SW480 (cell line): ENCODE measurements around the gene AUNIP.
"Not testable (repeated sequence)": the region's sequence is repeated elsewhere in the genome, so short reads cannot be mapped to it uniquely, and the experiment has no call there.

Experiments used
- DNase-seq: peaks from one replicate; pipeline ENCODE4 v3.0.0-alpha.2; 2016; ENCODE audit warnings: low spot score

AUNIP gene

DNA sequence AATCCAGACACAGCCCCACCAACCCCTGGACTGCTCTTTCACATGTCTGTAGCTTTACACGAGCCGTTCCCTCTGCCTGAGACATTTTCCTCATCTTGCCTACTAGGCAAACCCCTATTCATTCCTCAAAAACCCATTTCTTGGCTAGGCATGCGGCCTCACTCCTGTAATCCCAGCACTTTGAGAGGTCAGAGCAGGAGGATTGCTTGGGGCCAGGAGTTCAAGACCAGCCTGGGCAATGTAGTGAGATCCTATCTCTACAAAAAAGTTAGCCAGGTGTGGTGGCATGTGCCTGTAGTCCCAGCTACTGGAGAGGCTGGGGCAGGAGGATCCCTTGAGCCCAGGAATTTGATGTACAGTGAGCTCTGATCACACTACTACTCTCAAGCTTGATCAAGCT lies 5.2 kb upstream of the AUNIP start:
- DNase-seq, result no peak

DNA sequence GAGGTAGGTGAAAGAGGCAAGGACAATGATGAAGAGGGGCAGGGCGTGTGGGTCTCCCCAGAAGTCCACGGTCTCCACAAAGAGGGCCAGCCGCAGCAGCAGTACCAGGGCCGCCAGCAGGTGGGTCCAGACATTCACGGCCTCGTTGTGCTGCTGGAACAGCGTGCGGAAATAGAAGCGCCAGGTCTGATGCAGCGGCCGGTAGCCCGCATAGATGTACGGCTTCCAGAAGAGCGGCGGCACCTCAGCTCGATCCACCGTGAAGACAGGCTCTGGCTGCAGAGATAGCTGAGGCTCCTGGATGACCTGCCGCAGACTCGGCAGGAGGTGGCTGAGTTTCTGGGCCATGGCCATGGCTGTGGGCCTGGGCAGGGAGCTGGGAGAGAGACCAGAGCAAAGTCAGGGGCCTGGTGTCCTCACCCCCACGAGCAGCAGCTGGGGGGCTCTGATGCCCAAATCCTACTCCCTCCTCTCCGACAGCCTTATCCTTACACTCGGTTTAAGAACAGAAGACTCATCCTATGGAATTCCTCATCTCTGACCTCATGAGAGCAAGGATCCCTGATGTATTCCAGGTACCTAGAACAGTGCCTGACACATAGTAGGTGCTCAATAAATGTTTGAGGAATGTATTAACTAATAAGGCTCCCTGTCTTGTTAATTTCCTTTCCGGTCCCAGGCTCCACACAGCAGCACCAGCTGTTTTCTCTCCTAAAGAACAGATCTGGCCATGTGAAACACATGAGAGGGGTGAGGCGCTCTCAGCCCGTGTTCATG lies 4.4 kb upstream of the AUNIP start:
- DNase-seq, result no peak

DNA sequence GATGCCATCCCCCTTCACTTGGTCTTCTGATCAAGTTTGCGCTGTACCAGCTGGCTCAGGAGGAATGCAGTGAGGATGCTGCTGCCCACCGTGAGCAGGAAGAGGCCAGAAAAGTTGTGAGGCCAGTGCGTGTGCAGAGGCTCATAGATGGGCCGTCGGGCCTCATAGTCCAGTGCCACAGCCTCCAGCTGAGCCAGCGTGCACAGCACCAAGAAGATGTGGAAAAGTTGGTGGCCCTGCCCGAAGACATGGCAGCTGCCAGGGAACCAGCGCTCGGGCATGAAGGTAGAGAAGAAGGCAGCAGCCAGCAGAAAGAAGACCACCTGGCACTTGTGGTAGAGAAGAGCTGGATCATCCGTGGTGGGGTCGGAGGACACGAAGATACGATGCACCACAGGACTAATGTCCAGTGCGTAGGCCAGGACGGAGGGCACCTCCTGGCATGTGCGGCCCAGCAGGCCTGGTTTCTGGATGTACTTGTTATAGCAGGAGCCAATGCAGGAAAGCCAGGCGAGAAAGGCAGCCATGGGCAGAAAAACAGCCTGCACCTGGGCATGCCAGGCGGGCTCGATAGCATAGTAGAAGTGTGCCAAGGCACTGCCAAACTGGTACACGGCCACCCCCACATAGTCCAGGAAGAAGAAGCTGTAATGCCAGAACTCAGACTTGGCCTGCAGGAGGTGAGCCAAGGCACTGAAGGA lies 3.7 kb upstream of the AUNIP start:
- DNase-seq, result no peak

DNA sequence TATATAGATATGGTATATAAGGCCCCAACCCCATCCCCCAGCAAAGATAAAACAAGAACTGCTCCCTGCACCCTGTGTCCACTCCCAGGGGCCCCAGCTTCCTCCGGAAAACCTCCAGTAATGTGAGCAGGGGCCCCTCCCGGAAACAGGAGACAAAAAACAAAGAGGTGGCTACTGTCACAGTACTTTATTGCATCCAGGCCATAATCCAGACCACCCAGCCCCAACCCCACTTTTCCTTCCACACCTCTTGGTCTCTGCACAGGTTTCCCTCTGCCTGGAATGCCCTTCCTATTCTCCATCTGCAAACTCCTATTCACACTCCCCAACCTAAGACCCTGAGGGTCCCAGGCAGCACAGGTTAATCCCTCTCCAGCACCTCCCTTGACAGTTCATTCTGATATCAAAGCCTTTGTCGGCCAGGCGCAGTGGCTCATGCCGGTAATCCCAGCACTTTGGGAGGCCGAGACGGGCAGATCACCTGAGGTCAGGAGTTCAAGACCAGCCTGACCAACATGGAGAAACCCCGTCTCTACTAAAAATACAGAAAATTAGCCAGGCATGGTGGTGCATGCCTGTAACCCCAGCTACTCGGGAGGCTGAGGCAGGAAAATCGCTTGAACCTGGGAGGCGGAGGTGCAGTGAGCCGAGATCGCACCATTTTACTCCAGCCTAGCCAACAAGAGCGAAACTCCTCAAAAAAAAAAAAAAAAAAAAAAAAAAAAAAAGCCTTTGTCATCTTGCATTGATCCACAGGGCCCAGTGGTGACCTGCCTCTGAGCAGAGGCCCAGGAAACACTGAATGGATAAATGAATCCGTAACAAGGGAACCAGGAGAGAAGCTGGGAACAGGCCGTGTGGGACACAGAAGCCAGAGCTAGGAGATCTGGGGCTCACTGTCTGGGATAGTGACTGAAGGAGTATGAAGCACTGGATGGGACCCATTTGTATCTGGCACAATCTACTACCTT lies 2.3 kb upstream of the AUNIP start:
- peak; percentile 47 for DNase-seq

DNA sequence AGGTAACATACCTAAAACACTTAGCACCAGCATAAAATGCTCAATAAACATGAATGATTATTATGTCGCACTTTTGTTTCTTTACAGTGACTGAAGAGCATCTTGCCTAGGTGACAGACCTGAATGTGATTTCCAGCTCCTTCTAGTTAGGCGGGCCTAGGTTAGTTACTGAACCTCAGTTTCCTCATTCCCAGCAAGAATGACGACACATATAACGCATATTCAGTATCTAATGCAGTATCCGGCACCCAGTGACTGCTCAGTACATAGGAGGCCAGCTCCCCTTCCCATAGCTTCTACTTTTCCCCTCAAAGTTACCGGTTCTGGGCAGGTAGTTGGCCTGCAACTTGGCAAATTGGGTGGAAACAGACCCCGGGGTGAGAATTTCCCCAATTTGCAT lies 763 bp downstream of the AUNIP start:
- no peak for DNase-seq

DNA sequence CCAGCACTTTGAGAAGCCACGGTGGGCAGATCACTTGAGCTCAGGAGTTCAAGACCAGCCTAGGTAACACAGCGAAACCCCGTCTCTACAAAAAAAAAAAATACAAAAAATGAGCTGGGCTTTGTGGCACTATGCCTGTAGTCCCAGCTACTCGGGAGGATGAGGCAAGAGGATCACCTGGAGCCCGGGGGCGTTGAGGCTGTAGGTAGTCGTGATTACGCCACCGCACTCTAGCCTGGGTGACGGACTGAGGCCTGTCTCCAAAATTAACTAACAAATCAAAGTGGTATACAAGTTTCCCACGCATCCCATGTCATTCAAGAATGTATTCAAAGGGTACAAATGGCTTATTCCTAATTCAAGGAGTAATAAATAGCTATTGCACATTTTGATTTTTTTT lies 2.4 kb downstream of the AUNIP start:
- DNase-seq, result no peak

DNA sequence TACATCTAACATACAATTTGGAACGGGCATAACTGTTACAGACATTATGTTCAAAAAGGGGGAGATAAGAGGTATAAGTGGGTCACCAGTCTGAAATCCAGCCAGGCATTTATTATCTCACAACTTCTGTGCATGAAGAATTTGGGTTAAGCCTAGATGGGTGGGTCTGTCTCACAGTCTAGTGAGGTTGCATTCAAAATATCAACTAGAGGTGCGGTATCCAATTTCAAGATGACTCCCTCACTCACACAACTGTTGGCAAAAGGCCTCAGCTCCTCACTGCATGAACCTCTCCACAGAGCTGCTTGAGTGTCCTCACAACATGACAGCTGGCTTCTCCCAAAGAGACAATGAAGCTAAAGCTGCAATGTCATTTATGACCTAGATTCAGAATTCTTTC lies 4.7 kb downstream of the AUNIP start:
- no peak for DNase-seq

DNA sequence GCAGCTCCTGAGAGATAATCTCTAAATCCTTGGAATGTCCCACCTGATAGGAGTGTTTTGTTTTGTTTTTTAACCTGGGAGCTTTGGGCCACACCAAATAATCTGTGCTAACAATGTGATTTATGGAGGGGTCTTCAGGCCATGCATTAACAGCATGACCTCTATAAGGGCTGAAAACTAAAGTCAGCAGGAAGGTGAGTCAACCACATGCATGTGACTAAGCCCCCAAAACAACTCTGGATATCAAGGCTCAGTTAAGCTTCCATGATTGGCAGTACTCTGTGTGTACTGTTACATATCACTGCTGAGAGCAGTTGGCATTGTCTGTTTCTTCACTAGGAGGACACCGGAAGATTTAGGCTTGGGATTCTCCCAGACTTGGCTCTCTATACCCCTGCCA lies 10.7 kb downstream of the AUNIP start:
- no peak for DNase-seq

DNA sequence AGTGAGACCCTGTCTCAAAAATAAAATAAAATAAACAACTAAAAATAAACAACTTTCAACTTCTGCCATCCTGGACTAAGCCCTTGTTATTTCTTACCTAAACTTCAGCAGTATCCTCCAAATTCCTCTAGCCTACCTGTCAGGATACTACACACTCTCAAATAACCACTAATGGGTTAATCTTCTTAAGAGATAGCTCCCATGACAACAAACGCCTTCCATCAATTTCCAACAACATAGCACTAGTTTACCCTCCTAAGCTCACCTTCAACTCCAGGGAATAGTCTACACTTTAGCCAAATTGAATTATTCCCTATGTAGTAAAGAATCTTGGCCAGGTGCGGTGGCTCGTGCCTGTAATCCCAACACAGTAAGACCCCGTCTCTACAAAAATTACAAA lies 11.3 kb downstream of the AUNIP start:
- no peak for DNase-seq

DNA sequence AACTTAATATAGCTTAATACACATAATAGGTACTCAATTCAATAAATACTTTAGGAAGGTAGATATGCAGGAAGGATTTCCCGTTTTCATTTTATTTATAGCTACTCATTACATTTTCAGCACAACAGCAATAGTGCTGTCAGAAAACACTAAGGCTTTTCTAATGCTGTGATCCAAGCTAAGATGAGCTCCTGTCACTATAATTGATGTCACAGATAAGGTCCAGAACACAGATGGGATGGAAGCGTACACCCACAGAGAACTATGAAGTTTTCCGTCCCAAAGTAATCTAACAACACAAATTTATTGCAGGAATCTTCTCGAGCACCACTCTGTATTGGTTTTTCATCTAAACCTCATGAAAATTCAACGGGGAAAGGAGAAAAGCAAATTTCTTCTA lies 13.6 kb downstream of the AUNIP start:
- DNase-seq, result no peak

DNA sequence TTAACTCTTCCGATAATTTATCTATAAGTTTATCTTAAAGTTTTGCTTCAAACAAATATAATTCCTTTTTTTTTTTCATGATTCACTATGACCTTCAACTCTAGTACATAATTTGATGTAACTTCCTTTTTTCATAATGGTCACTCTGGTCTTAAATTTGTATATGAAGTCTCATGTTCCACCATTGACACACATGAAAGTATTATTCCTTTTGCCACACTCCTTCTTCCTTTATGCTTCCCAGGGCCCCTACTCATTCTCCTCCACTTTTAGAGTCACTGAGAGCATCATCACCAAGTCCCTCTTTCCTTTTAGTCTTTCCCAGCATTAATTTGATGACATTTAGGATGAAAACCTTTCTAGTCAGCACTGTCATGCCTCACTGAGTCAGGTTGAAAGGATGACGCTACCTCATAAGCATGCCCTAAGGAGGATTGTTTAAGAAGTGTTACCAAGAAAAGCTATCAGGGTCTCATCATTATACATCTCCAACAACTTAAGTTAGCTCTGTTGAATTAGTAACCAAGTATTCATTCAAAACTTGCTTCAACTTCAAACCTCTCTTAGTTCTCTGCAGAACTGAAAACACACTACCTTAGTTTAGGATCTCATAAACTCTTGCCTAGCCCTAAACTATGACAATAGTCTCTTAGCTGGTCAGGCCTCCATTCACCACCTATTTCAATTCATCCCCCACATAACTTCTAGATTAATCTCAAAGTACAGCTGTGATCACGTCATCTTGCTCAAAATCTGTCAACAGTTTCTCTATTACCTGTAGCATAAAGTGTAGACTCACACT lies 14.5 kb downstream of the AUNIP start:
- DNase-seq, result no peak

DNA sequence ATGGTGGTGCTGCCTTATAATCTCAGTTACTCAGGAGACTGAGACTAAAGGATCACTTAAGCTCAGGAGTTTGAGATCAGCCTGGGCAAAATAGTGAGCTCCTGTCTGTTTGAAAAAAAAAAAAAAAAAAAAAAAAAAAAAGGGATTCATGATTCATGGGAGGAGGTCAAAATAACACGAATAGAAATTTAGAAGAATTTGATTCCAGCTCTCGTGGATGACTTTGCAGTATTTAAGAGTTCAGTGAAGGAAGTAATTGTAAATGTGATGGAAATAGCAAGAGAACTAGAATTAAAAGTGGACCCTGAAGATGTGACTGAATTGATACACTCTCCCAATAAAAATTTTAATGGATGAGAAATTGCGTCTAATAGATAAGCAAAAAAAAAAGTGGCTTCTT lies 15.8 kb downstream of the AUNIP start:
- DNase-seq, result no peak

DNA sequence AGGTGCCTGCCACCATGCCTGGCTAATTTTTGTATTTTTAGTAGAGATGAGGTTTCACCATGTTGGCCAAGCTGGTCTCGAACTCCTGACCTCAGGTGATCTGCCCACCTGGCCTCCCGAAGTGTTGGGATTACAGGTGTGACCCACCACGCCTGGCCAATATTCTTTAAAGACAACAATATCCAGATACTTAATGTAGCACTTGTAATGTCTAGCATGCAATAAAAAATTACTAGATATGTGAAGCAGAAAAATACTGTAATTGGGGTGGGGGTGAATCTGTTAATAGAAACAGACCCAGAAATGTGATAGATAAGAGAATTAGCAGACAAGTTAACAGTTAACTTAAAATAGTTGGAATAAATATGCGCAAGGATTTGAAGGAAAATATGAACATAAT lies 19.4 kb downstream of the AUNIP start:
- not testable (repeated sequence) for DNase-seq

DNA sequence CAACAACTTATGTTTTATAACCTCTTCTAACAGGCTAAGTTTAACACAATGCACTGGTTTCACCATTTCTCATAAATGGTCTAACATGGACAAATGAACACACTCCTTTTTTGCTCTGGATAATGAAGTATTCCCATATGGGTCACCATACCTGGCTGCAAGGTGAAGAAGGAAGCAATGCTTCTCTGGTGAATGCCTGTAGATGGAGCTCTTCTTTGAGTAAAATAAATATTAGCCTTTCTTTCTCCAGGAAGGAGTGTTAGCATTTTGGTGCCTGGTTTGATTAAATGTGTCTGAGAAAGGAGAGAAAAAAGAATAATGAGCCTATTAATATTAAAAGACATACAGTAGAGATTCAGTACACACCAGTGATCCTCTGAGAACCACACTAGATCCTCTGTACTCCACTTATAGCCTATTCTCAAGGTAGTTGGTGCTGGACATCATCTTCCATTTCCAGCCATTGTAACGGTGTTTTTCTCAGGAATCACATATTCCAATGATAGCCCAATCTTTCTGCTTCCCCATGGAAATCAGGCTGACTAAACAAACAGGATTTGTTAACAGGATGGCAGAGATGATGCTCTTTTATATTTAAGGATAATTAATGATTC lies 21.9 kb downstream of the AUNIP start:
- DNase-seq, result peak; percentile 60

DNA sequence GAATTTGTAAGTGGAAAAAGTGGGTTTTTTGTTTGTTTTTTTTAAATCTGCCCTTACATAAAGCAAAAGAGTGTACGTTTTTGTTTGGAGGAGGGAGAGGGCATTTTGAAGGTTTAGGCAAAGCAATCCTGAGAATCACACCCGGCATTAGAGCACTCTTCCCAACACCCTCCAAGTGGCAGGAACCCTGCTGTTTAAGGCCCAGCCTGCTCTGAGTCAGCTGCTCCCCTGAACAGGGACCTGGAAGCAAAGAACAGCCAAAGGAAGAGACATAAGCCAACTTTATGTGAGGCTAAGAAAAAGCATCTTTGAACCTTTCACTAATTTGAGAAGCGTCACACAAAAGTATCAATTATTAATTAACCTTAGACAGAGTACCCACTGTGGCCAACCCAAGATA lies 22.6 kb downstream of the AUNIP start:
- DNase-seq, result no peak

DNA sequence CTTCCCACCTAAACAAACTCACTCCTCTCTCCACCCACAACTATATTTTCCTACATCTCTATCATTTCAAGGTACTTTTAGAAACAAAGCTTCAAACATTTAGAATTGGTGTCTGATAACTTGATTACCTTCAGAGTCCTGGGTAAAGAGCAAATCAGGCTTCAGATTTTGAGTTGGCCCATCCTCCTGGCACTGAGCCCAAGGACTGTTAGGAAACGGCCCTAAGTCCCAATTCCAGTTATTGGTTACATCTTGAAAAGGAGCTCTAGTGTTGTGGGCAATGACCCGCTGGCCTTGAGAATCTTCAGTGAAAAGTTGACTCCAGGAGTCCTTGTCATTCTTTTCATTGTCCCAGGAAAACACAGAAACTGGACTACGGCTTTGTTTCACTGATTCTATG lies 24.4 kb downstream of the AUNIP start:
- no peak for DNase-seq

DNA sequence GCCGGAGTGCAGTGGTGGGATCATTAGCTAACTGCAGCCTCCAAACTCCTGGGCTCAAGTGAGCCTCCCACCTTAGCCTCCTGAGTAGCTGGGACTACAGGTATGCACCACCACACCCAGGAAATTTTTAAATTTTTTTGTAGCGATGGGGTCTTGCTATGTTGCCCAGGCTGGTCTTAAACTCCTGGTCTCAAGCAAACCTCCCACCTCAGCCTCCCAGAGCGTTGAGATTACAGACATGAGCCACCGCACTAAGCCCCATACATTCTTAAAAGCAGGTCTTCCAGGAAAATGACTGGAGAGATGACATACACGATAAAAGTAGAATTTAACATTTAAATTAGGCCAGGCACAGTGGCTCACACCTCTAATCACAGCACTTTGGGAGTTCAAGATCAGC lies 26.1 kb downstream of the AUNIP start:
- DNase-seq, result no peak

DNA sequence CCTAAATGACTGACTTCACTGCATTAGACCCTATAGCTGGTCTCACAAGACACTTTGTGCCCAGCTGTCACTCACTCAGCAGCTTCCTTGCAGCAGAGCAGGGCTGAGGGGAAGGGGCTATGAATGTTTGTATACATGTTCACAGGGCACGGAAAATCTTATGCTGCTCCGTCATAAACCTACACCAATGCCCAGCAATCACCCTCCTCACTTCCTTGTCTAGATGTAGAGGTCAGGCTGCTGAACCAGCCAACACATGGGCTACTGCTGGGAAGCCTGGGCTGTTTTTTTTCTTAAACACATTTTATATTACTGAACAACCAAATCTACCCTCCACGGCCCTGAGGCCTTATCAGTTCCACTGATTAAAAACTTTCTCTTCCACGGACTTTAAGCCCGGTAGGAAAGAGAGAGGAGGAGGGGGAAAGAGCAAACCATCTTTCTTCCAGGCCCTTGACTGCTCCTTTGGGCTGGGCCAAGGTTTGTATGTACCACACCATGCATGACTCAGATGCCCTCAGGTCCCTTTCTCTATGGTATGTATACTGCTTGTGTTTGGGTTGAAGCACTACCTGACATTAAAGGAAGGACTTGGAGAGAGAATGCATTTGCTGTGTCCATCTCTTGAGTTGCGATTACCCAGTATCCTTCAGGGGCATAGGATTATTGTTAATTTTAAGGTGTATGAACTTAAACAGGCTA lies 26.8 kb downstream of the AUNIP start:
- DNase-seq, result no peak

DNA sequence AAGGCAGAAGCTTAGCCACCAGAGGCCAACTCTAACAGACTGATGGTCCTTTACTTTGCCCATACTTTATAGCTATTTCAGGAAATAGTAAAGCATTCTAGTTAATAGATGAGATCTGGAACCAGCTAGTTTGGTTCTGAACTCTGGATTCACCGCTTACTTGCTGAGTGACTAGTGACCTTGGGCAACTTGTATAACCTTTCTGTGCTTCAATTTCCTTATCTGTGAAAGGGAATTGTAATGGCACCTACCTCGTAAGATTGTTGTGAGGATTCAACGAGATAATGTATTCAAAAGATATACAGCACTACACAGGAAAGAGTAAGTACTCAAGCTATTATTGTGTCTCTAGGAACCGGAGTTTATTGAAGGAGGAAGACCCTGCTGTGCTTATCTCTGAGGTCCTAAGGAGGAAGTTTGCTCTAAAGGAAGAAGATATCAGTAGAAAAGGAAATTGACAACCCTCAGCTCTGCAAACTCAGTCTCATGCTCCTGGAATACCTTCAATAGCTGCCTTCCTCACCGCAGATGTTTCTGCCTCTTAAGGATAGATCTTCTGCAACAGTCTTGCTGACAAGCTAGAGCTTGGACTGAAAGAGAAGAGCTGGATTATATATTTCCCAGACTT lies 27.6 kb downstream of the AUNIP start:
- DNase-seq, result no peak

DNA sequence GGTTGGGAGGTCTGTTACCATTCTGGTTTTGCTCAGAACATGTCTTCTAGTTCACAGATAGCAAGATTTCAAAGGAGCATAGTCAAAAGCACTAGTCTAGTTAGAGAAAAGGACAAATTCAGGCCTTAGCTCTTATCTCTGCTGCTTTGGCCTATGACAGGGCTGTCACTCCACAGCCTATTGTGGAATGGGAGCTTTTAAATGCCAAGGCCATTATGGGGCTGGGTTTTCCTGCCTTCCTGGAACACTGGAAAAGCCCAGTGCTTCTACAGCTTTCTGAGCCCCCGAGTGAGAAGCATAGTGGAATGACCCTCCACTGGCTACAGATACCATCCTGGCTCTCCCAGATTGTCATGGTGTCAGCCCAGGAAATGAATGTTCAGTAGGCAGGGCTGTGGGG lies 30.2 kb downstream of the AUNIP start:
- no peak for DNase-seq
